Stimulated activated CD4-positive, alpha-beta T cell treated with anti-CD3 and anti-CD28 coated beads, Interleukin-12 subunit alpha, Interleukin-12 subunit beta, amount 100 ng/mL, for 48 hours (primary cell): Measurements from ENCODE around the gene SMIM1.

Experiments used
- DNase-seq, 3 donors: peaks; one replicate each; pipeline ENCODE4 v3.0.0-alpha.2; 2020; ENCODE audit warnings: low read depth in 2 of 3, low spot score in 1 of 3

SMIM1 gene

GRCh38 chr1:3753656-3754454, 18.7 kb upstream of the SMIM1 start:
- DNase-seq = no peak

- no peak for DNase-seq
Observed at GRCh38 chr1:3756394-3756793, 16.2 kb upstream of the SMIM1 start.

- DNase-seq = no peak
Observed at GRCh38 chr1:3759164-3759563, 13.4 kb upstream of the SMIM1 start.

- no peak for DNase-seq
Observed at GRCh38 chr1:3759796-3760195, 12.8 kb upstream of the SMIM1 start.

- no peak for DNase-seq
Observed at GRCh38 chr1:3761296-3762010, 11.1 kb upstream of the SMIM1 start.

GRCh38 chr1:3762151-3762872, 10.2 kb upstream of the SMIM1 start:
- DNase-seq = no peak

- DNase-seq = no peak
Observed at GRCh38 chr1:3762873-3763228, 9.7 kb upstream of the SMIM1 start.

GRCh38 chr1:3763351-3764125, 9.0 kb upstream of the SMIM1 start:
- no peak for DNase-seq

GRCh38 chr1:3767328-3767925, 5.1 kb upstream of the SMIM1 start:
- DNase-seq = no peak

GRCh38 chr1:3768811-3769390, 3.6 kb upstream of the SMIM1 start:
- no peak for DNase-seq

- no peak for DNase-seq
Observed at GRCh38 chr1:3770047-3770765, 2.3 kb upstream of the SMIM1 start.

- DNase-seq = no peak
Observed at GRCh38 chr1:3771108-3772026, 1.2 kb upstream of the SMIM1 start.

- DNase-seq = peak; percentile 82 to 86 (median 84)
Observed at GRCh38 chr1:3772027-3772714, 378 bp upstream of the SMIM1 start.

- no peak for DNase-seq
Observed at GRCh38 chr1:3773572-3774275, 1.2 kb downstream of the SMIM1 start.

GRCh38 chr1:3774276-3774945, 1.9 kb downstream of the SMIM1 start:
- DNase-seq = no peak

- no peak for DNase-seq
Observed at GRCh38 chr1:3774946-3775489, 2.5 kb downstream of the SMIM1 start.
